ENCODE measurements around the gene RUFY1. TPM values are rescaled to one million over a fixed set of nuclear protein-coding genes. Genes with fewer than 3 reads are reported as not detected.

RUFY1 gene
- total RNA-seq, 4 donors from 2014 or later = 25.0 to 133 (median 63.6) TPM

DNA sequence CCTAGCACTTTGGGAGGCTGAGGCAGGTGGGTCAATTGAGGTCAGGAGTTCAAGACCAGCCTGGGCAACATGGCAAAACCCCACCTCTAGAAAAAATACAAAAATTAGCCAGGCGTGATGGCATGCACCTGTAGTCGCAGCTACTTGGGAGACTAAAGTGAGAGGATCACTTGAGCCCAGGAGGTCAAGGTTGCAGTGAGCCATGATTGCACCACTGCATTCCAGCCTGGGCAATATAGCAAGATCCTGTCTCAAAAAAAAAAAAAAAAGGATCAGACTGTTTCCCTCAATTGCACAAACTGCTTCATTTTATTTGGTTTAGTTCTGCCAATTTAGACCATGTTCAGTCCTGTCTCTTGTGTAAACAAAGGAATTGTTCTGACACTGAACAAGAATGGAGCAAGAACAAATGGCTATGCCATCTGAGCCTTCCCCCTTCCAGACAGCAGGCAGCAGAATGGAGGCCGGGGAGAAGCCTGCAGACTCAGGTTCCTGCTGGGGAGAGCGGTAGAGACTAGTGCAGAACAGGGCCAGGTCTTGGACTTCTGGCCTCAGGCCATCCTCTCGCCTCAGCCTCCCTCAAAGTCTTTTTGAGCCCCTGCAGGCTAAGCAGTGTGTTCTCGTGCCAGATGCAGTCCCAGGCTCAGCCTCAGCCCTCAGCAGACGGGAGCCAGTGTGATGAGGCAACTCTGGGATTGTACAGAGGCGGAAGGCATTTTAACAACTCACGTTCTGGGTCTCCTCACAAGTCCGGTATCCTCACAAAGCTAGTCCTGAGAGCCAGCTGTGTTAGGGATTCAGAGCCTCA lies 54.9 kb downstream of the RUFY1 start:
- TF ChIP-seq, protein P1, sequence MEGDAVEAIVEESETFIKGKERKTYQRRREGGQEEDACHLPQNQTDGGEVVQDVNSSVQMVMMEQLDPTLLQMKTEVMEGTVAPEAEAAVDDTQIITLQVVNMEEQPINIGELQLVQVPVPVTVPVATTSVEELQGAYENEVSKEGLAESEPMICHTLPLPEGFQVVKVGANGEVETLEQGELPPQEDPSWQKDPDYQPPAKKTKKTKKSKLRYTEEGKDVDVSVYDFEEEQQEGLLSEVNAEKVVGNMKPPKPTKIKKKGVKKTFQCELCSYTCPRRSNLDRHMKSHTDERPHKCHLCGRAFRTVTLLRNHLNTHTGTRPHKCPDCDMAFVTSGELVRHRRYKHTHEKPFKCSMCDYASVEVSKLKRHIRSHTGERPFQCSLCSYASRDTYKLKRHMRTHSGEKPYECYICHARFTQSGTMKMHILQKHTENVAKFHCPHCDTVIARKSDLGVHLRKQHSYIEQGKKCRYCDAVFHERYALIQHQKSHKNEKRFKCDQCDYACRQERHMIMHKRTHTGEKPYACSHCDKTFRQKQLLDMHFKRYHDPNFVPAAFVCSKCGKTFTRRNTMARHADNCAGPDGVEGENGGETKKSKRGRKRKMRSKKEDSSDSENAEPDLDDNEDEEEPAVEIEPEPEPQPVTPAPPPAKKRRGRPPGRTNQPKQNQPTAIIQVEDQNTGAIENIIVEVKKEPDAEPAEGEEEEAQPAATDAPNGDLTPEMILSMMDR (IDR thresholded peaks at IDR 0.05) = no peak
- TF ChIP-seq POLR2A (IDR thresholded peaks at IDR 0.05) = no peak
- Histone ChIP-seq H3K27ac (peak overlapping the region in 3 of 4 donors; percentile 8 to 61 (median 25)), H3K9me3 (no peaks in the 10 kb centered on the region), H3K4me3 (no peak overlapping the region), H3K27me3 (no peaks in the 10 kb centered on the region), H3K4me1 (no peaks in the 10 kb centered on the region), H3K36me3 (peaks cover 0 to 86% (median 0%) of the 10 kb centered on the region in 3 donors)
- DNase-seq = peak in 1 of 3 donors; percentile 43

DNA sequence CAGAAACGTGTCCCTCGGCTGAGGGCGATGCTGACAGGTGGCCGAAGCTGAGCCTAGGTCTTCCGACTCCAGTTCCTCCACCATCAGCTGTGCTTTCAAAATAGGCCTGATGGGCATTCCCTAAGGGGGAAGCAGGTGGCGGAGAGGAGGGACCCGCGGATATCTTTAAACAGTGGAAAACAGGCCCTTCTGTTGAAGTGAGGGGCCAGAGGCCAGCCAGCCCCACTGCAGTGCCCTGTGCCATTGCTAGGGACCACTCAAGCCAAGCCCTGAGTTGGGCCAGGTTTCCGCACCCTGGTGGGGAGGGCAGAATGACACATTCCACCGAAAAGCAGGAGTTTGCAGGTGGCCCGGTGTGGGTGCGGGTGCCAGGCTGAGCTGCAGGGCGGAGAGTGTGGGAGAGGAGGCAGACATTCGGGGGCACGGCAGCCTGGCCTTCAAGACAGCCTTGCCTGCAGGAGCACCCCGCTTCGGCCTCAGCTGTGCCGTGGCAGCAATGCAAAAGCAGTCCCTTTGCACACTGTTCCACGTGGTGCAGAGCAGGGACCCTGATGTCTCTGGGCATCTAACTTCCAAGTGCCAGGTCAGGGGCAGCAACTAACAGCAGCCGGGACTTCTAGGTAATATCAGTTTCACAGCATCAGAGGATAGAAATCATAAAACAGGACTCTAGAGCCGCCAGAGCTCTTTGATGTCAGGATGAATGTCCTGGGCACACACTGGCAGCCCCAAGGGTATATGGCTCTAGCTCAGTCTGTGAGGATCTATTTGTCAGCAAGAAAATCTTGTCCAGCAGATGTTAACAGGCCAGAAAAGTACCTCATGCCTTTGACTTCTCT lies 55.9 kb downstream of the RUFY1 start:
- peak in 1 of 3 donors; percentile 44 for DNase-seq
- H3K36me3 ChIP-seq = peaks cover 0 to 88% (median 0%) of the 10 kb centered on the region in 3 donors
- no peak overlapping the region for H3K4me3 ChIP-seq
- H3K27me3 ChIP-seq = no peaks in the 10 kb centered on the region
- no peaks in the 10 kb centered on the region for H3K4me1 ChIP-seq
- TF ChIP-seq, protein P1 (IDR thresholded peaks at IDR 0.05) = no peak
- TF ChIP-seq POLR2A (IDR thresholded peaks at IDR 0.05) = no peak
- H3K27ac ChIP-seq = peak overlapping the region in 3 of 4 donors; percentile 8 to 61 (median 31)
- H3K9me3 ChIP-seq = no peaks in the 10 kb centered on the region

DNA sequence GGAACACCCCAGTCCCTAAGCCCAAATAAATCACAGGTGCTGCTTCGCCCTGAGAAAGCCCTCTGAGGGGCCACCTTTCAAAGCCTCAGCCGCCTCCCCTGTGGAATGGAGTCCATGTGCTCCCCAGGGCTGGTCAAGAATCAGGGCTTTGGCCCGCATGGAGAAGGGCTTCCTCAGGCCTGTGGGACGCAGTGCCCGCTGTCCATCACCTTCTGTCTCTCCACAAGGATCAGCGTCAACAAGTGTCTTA lies 56.5 kb downstream of the RUFY1 start:
- peak overlapping the region in 1 of 4 donors; percentile 31 for H3K27ac ChIP-seq
- DNase-seq = no peak
- no peaks in the 10 kb centered on the region for H3K9me3 ChIP-seq
- H3K4me1 ChIP-seq = no peaks in the 10 kb centered on the region
- no peak for TF ChIP-seq POLR2A (IDR thresholded peaks at IDR 0.05)
- peaks cover 0 to 92% (median 0%) of the 10 kb centered on the region in 3 donors for H3K36me3 ChIP-seq
- H3K27me3 ChIP-seq = no peaks in the 10 kb centered on the region
- no peak overlapping the region for H3K4me3 ChIP-seq

DNA sequence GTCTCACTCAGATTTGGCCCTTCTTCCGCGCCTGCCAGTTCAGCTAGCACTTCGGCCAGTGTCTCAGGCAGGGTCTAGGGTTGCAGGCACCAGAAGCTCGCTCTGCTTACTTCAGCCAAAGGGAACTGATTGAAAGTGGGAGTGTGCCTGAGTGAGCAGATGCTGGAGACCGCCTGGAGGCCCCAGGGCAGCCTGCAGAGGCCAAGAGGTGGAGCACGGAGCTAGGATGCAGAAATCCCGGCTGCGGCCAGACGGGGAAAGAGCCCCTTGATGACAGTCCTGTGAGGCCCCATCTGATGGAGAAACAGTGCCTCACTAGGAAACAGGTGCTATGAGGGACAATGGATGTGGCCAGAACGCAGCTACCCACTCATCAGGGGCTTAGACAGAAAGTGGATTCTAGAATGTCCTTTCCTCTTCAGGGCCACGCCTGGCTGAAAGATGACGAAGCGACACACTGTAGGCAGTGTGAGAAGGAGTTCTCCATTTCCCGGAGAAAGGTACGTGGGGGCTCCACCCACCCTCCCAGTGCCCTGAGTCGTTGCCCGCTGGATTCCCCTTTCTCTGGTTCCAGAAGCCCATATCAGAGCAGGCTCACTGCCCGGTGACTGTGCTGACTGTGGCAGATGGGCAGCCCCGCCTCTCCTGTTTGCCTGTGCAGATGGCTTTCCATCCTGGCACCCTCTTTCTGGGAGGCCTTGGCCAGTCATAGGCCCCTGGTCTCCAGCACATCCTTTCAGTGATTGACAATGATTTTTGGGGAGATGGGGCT lies 57.0 kb downstream of the RUFY1 start:
- no peaks in the 10 kb centered on the region for H3K4me1 ChIP-seq
- no peak overlapping the region for H3K4me3 ChIP-seq
- no peak overlapping the region for H3K27ac ChIP-seq
- H3K9me3 ChIP-seq = no peaks in the 10 kb centered on the region
- peak in 1 of 3 donors; percentile 49 for DNase-seq
- TF ChIP-seq POLR2A (IDR thresholded peaks at IDR 0.05) = no peak
- TF ChIP-seq, protein P1 (IDR thresholded peaks at IDR 0.05) = no peak
- H3K27me3 ChIP-seq = no peaks in the 10 kb centered on the region
- H3K36me3 ChIP-seq = peaks cover 0 to 91% (median 0%) of the 10 kb centered on the region in 3 donors

- Histone ChIP-seq H3K27me3 (no peaks in the 10 kb centered on the region), H3K27ac (peak overlapping the region in 1 of 4 donors; percentile 17), H3K4me1 (no peaks in the 10 kb centered on the region), H3K9me3 (no peaks in the 10 kb centered on the region), H3K4me3 (no peak overlapping the region), H3K36me3 (peaks cover 0 to 91% (median 0%) of the 10 kb centered on the region in 3 donors)
- peak; percentile 34 to 61 (median 51) for DNase-seq
- TF ChIP-seq, protein P1 (IDR thresholded peaks at IDR 0.05) = no peak
- TF ChIP-seq POLR2A (IDR thresholded peaks at IDR 0.05) = no peak
Observed at GRCh38 chr5:179608131-179608581, 57.8 kb downstream of the RUFY1 start.
